HG03025 (cell line): ENCODE results near the gene MRPL44.

Experiments
- ATAC-seq: cut with Tn5 transposase; IDR thresholded peaks from one replicate; pipeline ENCODE4 v1.9.1; 2021; ENCODE audit warnings: mild to moderate bottlenecking, moderate library complexity; ENCODE audit not compliant: unreplicated experiment, low FRiP score

Gene MRPL44

GRCh38 chr2:223969856-223970255, 12.6 kb downstream of the MRPL44 start:
- no peak for ATAC-seq

- ATAC-seq, result peak; percentile 66
Measured at GRCh38 chr2:223970343-223971128, 13.3 kb downstream of the MRPL44 start.

- no peak for ATAC-seq
Measured at GRCh38 chr2:223971731-223972130, 14.5 kb downstream of the MRPL44 start.

DNA sequence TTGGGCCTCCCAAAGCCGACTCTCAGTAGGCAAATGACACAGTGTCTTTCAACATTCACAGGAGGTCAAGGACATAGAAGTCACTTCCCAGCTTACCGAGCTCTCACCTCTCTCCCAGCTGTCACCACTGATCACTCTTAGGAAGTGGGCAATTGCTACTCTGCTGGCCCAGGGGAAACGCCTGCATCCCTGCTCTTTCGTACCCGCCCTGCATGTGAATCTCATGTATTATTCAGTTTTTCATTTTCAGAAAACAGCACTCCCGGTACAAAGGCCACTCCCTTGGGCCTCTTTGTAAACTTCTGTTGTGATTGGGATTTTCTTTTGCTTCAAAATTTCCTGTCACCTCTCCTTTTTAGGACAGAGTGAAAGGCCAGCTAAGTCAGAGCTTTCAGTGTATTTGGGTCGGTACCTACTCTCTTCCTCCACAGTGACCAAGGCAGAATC, 15.4 kb downstream of the MRPL44 start:
- no peak for ATAC-seq

GRCh38 chr2:223973606-223974005, 16.3 kb downstream of the MRPL44 start:
- ATAC-seq, result no peak

- no peak for ATAC-seq
Measured at GRCh38 chr2:223976635-223977226, 19.5 kb downstream of the MRPL44 start.

DNA sequence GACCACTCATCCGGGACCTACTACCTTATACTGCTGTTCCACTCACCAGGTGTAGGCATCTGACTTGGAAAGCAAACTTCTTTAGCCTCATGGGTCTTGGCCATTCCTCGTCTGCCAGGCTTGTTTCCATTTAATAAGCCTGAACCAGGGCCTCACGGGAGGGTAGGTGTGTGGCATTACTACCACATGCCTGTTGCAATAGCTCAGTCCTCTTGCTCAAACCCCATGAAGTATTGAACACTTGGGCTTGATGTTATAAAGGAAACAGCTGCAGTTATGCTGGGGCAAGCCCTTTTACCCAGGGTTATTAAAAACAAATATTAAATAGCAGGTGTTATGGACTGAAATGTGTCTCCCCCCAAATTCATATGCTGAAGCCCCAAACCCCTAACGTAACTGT, 21.2 kb downstream of the MRPL44 start:
- no peak for ATAC-seq

GRCh38 chr2:223979730-223980396, 22.6 kb downstream of the MRPL44 start:
- ATAC-seq, result no peak

GRCh38 chr2:223980397-223980735, 23.1 kb downstream of the MRPL44 start:
- ATAC-seq, result no peak

DNA sequence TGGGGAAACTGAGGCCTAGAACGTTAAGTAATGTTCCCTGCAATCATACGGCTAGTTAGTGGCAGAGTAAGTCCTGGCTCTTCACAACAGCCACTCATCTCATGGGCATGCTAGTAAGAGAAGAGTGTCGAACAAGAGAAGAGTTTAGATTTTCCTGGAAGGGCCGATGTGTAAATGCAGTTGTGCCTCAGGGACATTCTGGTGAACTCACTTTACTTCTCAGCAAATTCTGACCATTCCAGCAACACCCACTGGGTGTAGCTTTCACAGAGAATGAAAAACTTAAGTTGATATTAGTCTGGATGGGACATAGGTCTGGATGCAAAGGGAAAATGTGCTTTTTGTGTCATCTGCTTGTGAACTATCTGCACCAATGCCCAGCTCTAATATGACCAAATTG, 23.5 kb downstream of the MRPL44 start:
- ATAC-seq, result no peak

GRCh38 chr2:223981241-223981640, 24.0 kb downstream of the MRPL44 start:
- ATAC-seq, result no peak

- no peak for ATAC-seq
Measured at GRCh38 chr2:223989206-223989855, 32.1 kb downstream of the MRPL44 start.

- no peak for ATAC-seq
Measured at GRCh38 chr2:223989856-223990232, 32.6 kb downstream of the MRPL44 start.

DNA sequence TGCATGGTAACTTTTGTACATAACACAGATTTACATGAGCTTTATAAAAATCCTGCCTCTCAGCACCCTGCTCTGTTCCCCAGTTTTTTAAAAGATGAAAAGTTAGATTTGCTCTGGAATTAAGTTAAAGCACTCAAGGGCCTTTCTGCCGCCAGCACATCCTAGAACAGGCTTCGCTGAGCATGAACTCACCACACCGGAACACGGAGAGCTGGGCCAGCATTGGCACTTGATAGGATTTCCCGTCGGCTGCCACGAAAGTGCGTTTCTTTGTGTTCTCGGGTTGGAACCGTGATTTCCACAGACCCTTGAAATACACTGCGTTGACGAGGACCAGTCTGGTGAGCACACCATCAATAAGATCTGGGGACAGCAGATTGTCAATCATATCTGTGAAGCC, 34.3 kb downstream of the MRPL44 start:
- ATAC-seq, result no peak

DNA sequence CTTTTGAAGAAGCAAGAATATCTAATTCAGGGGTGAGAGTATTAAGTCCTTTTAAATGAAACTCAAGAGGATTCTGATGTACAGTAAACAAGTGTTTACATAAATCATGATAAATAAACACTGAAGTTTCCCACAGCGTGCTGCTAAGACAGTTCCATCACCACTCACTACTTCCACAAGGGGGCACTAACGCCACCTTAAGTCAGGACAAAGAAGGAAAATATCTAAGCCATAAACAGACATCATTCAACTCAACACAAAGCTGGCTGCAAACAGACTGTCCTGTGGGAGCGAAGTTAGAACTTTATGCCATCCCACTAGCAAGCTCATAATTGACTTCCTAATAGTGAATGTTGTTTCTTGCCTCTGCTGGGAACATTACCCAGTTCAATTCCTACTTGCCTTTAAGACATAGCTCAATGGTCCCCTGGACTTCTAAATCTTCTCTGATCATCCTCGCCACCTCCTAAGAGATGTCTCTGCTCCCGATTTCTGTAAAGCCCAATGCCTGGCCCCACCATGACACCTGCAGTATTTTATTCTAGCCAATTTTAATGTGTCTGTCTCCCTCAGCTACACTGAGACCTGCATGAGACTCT, 36.5 kb downstream of the MRPL44 start:
- ATAC-seq, result no peak

DNA sequence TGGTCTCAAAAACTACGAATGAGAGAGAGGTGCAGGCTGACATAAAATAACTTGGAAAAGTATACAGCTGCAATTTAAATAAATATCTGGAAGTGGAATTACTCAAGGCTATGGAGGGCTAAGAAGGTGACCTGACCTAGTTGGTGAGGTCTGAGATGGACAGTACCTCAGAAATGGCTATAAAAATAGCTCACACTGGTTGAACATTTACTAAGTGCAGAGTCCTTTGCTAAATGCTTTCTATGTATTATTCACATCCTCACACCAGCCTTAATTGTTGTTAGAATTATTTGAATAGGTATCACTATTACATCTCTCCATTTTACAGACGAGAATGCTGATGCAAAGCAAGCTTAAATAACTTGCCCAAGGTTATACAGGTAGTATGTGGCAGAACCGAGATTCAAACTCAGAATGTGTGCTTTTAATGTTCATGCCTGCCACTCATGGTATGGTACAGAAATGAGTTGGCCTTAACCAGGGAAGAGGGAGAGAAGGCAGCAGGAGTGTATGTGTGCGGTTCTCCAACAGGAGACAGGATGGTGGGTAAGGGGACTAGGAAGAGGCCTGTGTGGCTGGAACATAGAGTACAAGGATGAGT, 37.4 kb downstream of the MRPL44 start:
- ATAC-seq, result no peak

GRCh38 chr2:223995569-223995968, 38.3 kb downstream of the MRPL44 start:
- ATAC-seq, result no peak

DNA sequence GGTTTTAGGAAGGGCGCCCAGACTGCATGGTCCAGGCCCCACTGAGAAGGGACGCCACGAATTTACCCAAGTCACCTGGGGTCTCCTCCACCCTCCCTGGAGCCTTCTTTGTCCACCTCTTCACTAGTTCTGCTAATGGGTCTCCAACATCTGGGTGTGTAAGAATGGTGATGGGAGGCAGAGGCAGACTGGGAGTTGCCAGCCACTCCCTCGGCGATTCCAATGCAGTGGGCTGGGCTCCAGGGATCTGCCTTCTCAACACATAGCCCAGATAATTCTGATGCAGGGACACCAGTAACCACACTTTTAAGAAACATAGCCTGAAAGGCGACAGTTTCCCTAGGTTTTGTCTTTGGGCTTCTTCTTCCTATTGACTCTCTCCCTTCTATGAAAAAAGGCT, 39.1 kb downstream of the MRPL44 start:
- no peak for ATAC-seq

DNA sequence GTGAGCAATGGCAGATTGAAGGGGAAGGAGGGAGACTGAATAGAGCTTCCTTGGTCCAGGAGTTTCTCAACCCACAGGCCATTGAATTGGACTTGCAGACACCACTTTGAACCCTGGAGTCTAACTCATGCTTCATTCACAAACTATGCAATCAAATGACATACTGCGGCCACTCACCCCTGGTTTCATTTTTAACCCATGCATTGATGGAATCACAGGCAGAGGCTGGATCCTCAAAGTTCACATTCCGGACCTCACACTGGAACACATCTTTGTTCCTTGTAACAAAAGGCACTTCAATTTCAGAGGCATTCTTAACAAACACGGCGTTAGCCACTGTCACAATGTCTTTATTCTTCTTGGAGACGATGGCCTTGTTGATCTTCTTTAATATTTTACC, 40.7 kb downstream of the MRPL44 start:
- ATAC-seq, result no peak

GRCh38 chr2:223998948-223999347, 41.7 kb downstream of the MRPL44 start:
- no peak for ATAC-seq

GRCh38 chr2:223999862-224000261, 42.6 kb downstream of the MRPL44 start:
- no peak for ATAC-seq
